B cell (primary cell): ENCODE measurements around the gene WTAP. TPM values are rescaled to one million over a fixed set of nuclear protein-coding genes. Genes with fewer than 3 reads are reported as not detected.
A peak's percentile ranks its signal among the peaks of the same experiment; 100 is the strongest.
"Not testable (repeated sequence)": the region's sequence is repeated elsewhere in the genome, so short reads cannot be mapped to it uniquely, and the experiment has no call there.

ENCODE experiments used
- ATAC-seq: fragments of 200-7000 bp; cut with Tn5 transposase; one replicate; pipeline ENCODE4 v1.10.0; 2021; ENCODE audit warnings: low read depth, mild to moderate bottlenecking, moderate number of reproducible peaks, moderate library complexity
- CTCF ChIA-PET: fragments of 350-600 bp; sonication (Branson Sonifier 250); formaldehyde crosslinking; loops from one replicate; lab custom pipeline; 2021; ENCODE audit warnings: antibody characterized with exemption, inconsistent platforms; lab: Charles Lee
- POLR2A ChIA-PET: fragments of 350-600 bp; sonication (Branson Sonifier 250); formaldehyde crosslinking; loops from one replicate; lab custom pipeline; 2021; ENCODE audit warnings: antibody characterized with exemption; lab: Charles Lee
- DNase-seq: peaks from one replicate; pipeline ENCODE4 v3.0.0; 2013
- H2AFZ ChIP-seq: 2 replicates; pipeline ENCODE4 v1.6.1; 2012; ENCODE audit warnings: mild to moderate bottlenecking, low read depth, low read length; ENCODE audit not compliant: insufficient read depth, poor library complexity, severe bottlenecking
- H3K27ac ChIP-seq, 2 donors: 1 replicate in 1 of 2; 2 replicates in 1 of 2; pipeline ENCODE4 v1.5.1; 2012 to 2013; ENCODE audit warnings: low read length in 2 of 2, mild to moderate bottlenecking in 2 of 2, moderate library complexity in 1 of 2
- H3K27me3 ChIP-seq, 4 experiments: fragments of 200-600 bp in 1 of 4; sonication (generic) in 1 of 4; replicated peaks in 1 of 4; 1 replicate in 2 of 4; 2 replicates in 2 of 4; pipeline versions ENCODE4 v1.6.1 to v1.7.0; 2013 to 2016; ENCODE audit warnings: low read length in 3 of 4, mild to moderate bottlenecking in 2 of 4, mixed read lengths in 1 of 4, moderate library complexity in 1 of 4; ENCODE audit not compliant: insufficient read depth in 4 of 4, control insufficient read depth in 3 of 4; ENCODE audit errors: control extremely low read depth in 1 of 4
- H3K36me3 ChIP-seq, 2 experiments: replicated peaks in 1 of 2; 1 replicate in 1 of 2; 2 replicates in 1 of 2; pipeline versions ENCODE4 v1.6.1 to v1.7.1; 2013; ENCODE audit warnings: low read length in 1 of 2; ENCODE audit not compliant: insufficient read depth in 2 of 2, control insufficient read depth in 1 of 2; ENCODE audit errors: control extremely low read depth in 1 of 2, extremely low read depth in 1 of 2
- H3K4me1 ChIP-seq, 2 donors: fragments of 200-600 bp in 1 of 2; sonication (generic) in 1 of 2; 1 replicate in 1 of 2; 2 replicates in 1 of 2; pipeline versions ENCODE4 v1.5.1 to v1.6.1; 2013 to 2017; ENCODE audit warnings: low read length in 2 of 2; ENCODE audit not compliant: control insufficient read depth in 2 of 2, insufficient read depth in 2 of 2
- H3K4me2 ChIP-seq: replicated peaks from 2 replicates; pipeline ENCODE3; 2012; ENCODE audit warnings: mild to moderate bottlenecking, low read depth, low read length; ENCODE audit not compliant: poor library complexity, severe bottlenecking
- H3K4me3 ChIP-seq, 5 experiments: fragments of 200-600 bp in 1 of 5; sonication (generic) in 1 of 5; 1 replicate in 3 of 5; 2 replicates in 2 of 5; pipeline versions ENCODE4 v1.5.1 to v1.7.0; 2011 to 2016; ENCODE audit warnings: low read length in 4 of 5, mild to moderate bottlenecking in 4 of 5, low read depth in 2 of 5, control low read depth in 1 of 5, moderate library complexity in 1 of 5; ENCODE audit not compliant: insufficient read depth in 1 of 5; ENCODE audit errors: control extremely low read depth in 1 of 5, extremely low read depth in 1 of 5
- H3K79me2 ChIP-seq: fragments of 200-600 bp; sonication (generic); one replicate; pipeline ENCODE4 v1.6.0; 2016; ENCODE audit warnings: low read length; ENCODE audit not compliant: control insufficient read depth, insufficient read depth
- H3K9ac ChIP-seq: fragments of 200-600 bp; sonication (generic); 2 replicates; pipeline ENCODE4 v1.6.1; 2017; ENCODE audit warnings: mild to moderate bottlenecking, low read length, moderate library complexity
- H3K9me3 ChIP-seq, 3 donors: one replicate each; pipeline versions ENCODE4 v1.6.1 to v1.7.1; 2013; ENCODE audit warnings: low read length in 2 of 3; ENCODE audit not compliant: control insufficient read depth in 2 of 3, insufficient read depth in 1 of 3; ENCODE audit errors: control extremely low read depth in 1 of 3
- H4K20me1 ChIP-seq: 2 replicates; pipeline ENCODE4 v1.6.0; 2012; ENCODE audit warnings: mild to moderate bottlenecking, low read length; ENCODE audit not compliant: insufficient read depth, control insufficient read depth, poor library complexity, severe bottlenecking
- H3K27ac Mint-ChIP-seq: one replicate; pipeline ENCODE4 v1.8.0; 2021; ENCODE audit warnings: mixed read lengths
- H3K27me3 Mint-ChIP-seq: one replicate; pipeline ENCODE4 v1.8.0; 2021; ENCODE audit warnings: mixed read lengths
- H3K4me1 Mint-ChIP-seq: one replicate; pipeline ENCODE4 v1.8.0; 2021; ENCODE audit warnings: mixed read lengths
- H3K4me3 Mint-ChIP-seq: one replicate; pipeline ENCODE4 v1.8.0; 2021; ENCODE audit warnings: mixed read lengths
- H3K9me3 Mint-ChIP-seq: one replicate; pipeline ENCODE4 v1.8.0; 2022; ENCODE audit warnings: mixed read lengths; ENCODE audit not compliant: insufficient read depth
- EZH2 ChIP-seq: IDR thresholded peaks from 2 replicates; pipeline ENCODE4 v1.6.1; 2012; ENCODE audit warnings: borderline replicate concordance, low read depth, mild to moderate bottlenecking, moderate library complexity, low read length; ENCODE audit not compliant: insufficient read depth, poor library complexity, severe bottlenecking
- WGBS: methylation state at CpG from one replicate; pipeline ENCODE4 v1.1.5; 2013; ENCODE audit warnings: missing lambda C conversion rate; ENCODE audit not compliant: insufficient coverage; 5-methylcytosine and 5-hydroxymethylcytosine counted together
- intact Hi-C: fragments of 100-400 bp; cut with micrococcal nuclease; formaldehyde crosslinking; loops from one replicate; pipeline ENCODE4 v1.10.0; 2022
- polyA plus RNA-seq: library from polyadenylated mRNA; depleted of rRNA; stranded (reverse); fragments of >200 nt; gene quantifications from 2 replicates; pipeline ENCODE4 v1.2.3, GENCODE V29; 2012
- total RNA-seq, 2 donors: library from RNA; stranded (reverse); fragments of 120-200 nt in 1 of 2; gene quantifications; 1 replicate in 1 of 2; 2 replicates in 1 of 2; pipeline versions ENCODE4 v1.2.3 to v1.2.4, GENCODE V29; 2013 to 2022
- TF ChIP-seq, protein P1 (sequence below): fragments of 200-600 bp; IDR thresholded peaks from one replicate; pipeline ENCODE4 v1.8.0; 2022; ENCODE audit warnings: antibody characterized with exemption, mild to moderate bottlenecking

The WTAP gene
- total and polyA plus RNA-seq, 2 donors (not counting 1 experiment from before 2014, with no cell fraction given) = 34.2 to 165 TPM

GRCh38 chr6:159730332-159730676 is 3.0 kb downstream of the WTAP start:
- Histone ChIP-seq H3K27ac (peak overlapping the region in 1 of 2 donors; percentile 97), H3K4me2 (peak overlapping the region; percentile 78), H3K9me3 (no peaks in the 10 kb centered on the region), H3K9ac (peak overlapping the region; percentile 25), H2AFZ (peak overlapping the region; percentile 8), H3K4me1 (peaks cover 48 to 49% of the 10 kb centered on the region in 2 donors), H3K4me3 (peak overlapping the region in 1 of 5 experiments; percentile 84), H4K20me1 (peaks cover 56% of the 10 kb centered on the region), H3K79me2 (peaks cover 84% of the 10 kb centered on the region), H3K36me3 (peaks cover 6% of the 10 kb centered on the region in 2 experiments), H3K27me3 (no peaks in the 10 kb centered on the region)
- H3K27ac Mint-ChIP-seq = peak overlapping the region; percentile 20
- POLR2A ChIA-PET = interaction anchor here (1.4 to 2.1 kb wide), 2 partner anchors 31 to 59 kb away, joined by 4 to 6 read pairs; partner anchors contain the start of genes ACAT2 and TCP1
- DNase-seq = no peak
- TF ChIP-seq, protein P1, sequence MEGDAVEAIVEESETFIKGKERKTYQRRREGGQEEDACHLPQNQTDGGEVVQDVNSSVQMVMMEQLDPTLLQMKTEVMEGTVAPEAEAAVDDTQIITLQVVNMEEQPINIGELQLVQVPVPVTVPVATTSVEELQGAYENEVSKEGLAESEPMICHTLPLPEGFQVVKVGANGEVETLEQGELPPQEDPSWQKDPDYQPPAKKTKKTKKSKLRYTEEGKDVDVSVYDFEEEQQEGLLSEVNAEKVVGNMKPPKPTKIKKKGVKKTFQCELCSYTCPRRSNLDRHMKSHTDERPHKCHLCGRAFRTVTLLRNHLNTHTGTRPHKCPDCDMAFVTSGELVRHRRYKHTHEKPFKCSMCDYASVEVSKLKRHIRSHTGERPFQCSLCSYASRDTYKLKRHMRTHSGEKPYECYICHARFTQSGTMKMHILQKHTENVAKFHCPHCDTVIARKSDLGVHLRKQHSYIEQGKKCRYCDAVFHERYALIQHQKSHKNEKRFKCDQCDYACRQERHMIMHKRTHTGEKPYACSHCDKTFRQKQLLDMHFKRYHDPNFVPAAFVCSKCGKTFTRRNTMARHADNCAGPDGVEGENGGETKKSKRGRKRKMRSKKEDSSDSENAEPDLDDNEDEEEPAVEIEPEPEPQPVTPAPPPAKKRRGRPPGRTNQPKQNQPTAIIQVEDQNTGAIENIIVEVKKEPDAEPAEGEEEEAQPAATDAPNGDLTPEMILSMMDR = no peak
- TF ChIP-seq EZH2 = no peak
- peaks cover 61% of the 10 kb centered on the region for H3K4me1 Mint-ChIP-seq
- 39% methylated on average over 3 of the region's 6 CpGs for WGBS
- CTCF ChIA-PET = interaction anchor here (0.6 to 4.7 kb wide), 7 partner anchors 10 to 789 kb away, joined by 3 to 32 read pairs (median 4); partner anchors contain the start of genes ACAT2 and SOD2
- ATAC-seq = no peak
- intact Hi-C loops = no loop called here
- H3K9me3 Mint-ChIP-seq = no peaks in the 10 kb centered on the region
- H3K27me3 Mint-ChIP-seq = no peaks in the 10 kb centered on the region
- peak overlapping the region; percentile 55 for H3K4me3 Mint-ChIP-seq

DNA sequence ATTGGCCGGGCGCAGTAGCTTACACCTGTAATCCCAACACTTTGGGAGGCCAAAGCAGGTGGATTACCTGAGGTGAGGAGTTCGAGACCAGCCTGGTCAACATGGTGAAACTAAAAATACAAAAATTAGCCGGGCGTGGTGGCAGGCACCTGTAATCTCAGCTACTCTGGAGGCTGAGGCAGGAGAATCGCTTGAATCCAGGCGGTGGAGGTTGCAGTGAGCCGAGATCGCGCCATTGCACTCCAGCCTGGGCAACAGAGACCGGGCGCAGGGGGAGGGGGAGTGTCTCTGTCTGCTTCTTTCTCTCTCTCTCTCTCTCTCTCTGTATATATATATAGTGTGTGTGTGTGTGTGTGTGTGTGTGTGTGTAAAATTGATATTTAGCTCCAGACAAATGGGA is 5.2 kb downstream of the WTAP start:
- H3K9ac ChIP-seq, H3K36me3 ChIP-seq, POLR2A ChIA-PET, H2AFZ ChIP-seq, H3K9me3 Mint-ChIP-seq, H3K27me3 ChIP-seq, H3K9me3 ChIP-seq, ATAC-seq, intact Hi-C loops, H3K27ac ChIP-seq, DNase-seq, H3K27ac Mint-ChIP-seq, H3K27me3 Mint-ChIP-seq, H3K4me3 ChIP-seq: not testable (repeated sequence)
- Histone ChIP-seq H4K20me1 (peaks cover 72% of the 10 kb centered on the region), H3K4me1 (peaks cover 40% of the 10 kb centered on the region in 2 donors), H3K79me2 (peaks cover 100% of the 10 kb centered on the region), H3K4me2 (peak overlapping the region; percentile 7)
- CTCF ChIA-PET = interaction anchor here (1.7 kb wide), 1 partner anchor 12 kb away, joined by 5 read pairs; no protein-coding TSS in a partner anchor
- peak overlapping the region; percentile 12 for H3K4me3 Mint-ChIP-seq
- WGBS = 79% methylated on average over 3 of the region's 12 CpGs
- H3K4me1 Mint-ChIP-seq = peaks cover 56% of the 10 kb centered on the region

- H3K27ac ChIP-seq, DNase-seq, H3K27ac Mint-ChIP-seq, POLR2A ChIA-PET, H3K27me3 ChIP-seq, H3K9ac ChIP-seq, CTCF ChIA-PET, H3K9me3 Mint-ChIP-seq, H3K4me3 ChIP-seq, H3K9me3 ChIP-seq, H3K4me2 ChIP-seq, H3K27me3 Mint-ChIP-seq, H2AFZ ChIP-seq, H3K4me3 Mint-ChIP-seq, ATAC-seq, intact Hi-C loops: not testable (repeated sequence)
- peaks cover 59% of the 10 kb centered on the region for H3K4me1 Mint-ChIP-seq
- H3K79me2 ChIP-seq = peaks cover 100% of the 10 kb centered on the region
- 75% methylated on average over 3 of the region's 12 CpGs for WGBS
- H3K36me3 ChIP-seq = peaks cover 6 to 17% of the 10 kb centered on the region in 2 experiments
- H3K4me1 ChIP-seq = peaks cover 39 to 42% of the 10 kb centered on the region in 2 donors
- peaks cover 81% of the 10 kb centered on the region for H4K20me1 ChIP-seq
These were observed 6.1 kb downstream of the WTAP start for GRCh38 chr6:159733395-159733794.
